ENCODE measurements around the gene UBE2V1.

Gene UBE2V1

GRCh38 chr20:50099113-50099512, 13.8 kb downstream of the UBE2V1 start:
- no peak for DNase-seq (ENCODE audit: low read depth)
- no peak overlapping the region for H3K4me3 ChIP-seq (ENCODE audit: low read depth, low read length)
- no peak for TF ChIP-seq CTCF (conservative IDR thresholded peaks at IDR 0.05; ENCODE audit: low read depth, low read length)

- no peak for TF ChIP-seq CTCF (conservative IDR thresholded peaks at IDR 0.05; ENCODE audit: low read depth, low read length)
- DNase-seq (ENCODE audit: low read depth) = no peak
- H3K4me3 ChIP-seq (ENCODE audit: low read depth, low read length) = no peak overlapping the region
Observed at GRCh38 chr20:50098259-50098658, 14.7 kb downstream of the UBE2V1 start.

- H3K4me3 ChIP-seq (ENCODE audit: low read depth, low read length) = no peak overlapping the region
- TF ChIP-seq CTCF (conservative IDR thresholded peaks at IDR 0.05; ENCODE audit: low read depth, low read length) = no peak
- no peak for DNase-seq (ENCODE audit: low read depth)
Observed at GRCh38 chr20:50097843-50098242, 15.1 kb downstream of the UBE2V1 start.

GRCh38 chr20:50096237-50096636, 16.7 kb downstream of the UBE2V1 start:
- DNase-seq (ENCODE audit: low read depth) = no peak
- no peak for TF ChIP-seq CTCF (conservative IDR thresholded peaks at IDR 0.05; ENCODE audit: low read depth, low read length)
- no peak overlapping the region for H3K4me3 ChIP-seq (ENCODE audit: low read depth, low read length)

GRCh38 chr20:50095476-50096078, 17.4 kb downstream of the UBE2V1 start:
- TF ChIP-seq CTCF (conservative IDR thresholded peaks at IDR 0.05; ENCODE audit: low read depth, low read length) = no peak
- H3K4me3 ChIP-seq (ENCODE audit: low read depth, low read length) = no peak overlapping the region
- no peak for DNase-seq (ENCODE audit: low read depth)

GRCh38 chr20:50094522-50094921, 18.4 kb downstream of the UBE2V1 start:
- TF ChIP-seq CTCF (conservative IDR thresholded peaks at IDR 0.05; ENCODE audit: low read depth, low read length) = no peak
- DNase-seq (ENCODE audit: low read depth) = no peak
- no peak overlapping the region for H3K4me3 ChIP-seq (ENCODE audit: low read depth, low read length)

GRCh38 chr20:50093240-50093639, 19.7 kb downstream of the UBE2V1 start:
- no peak overlapping the region for H3K4me3 ChIP-seq (ENCODE audit: low read depth, low read length)
- no peak for TF ChIP-seq CTCF (conservative IDR thresholded peaks at IDR 0.05; ENCODE audit: low read depth, low read length)
- no peak for DNase-seq (ENCODE audit: low read depth)

All from choroid plexus epithelial cell (primary cell).